ENCODE data around the gene JRKL.

Gene JRKL

DNA sequence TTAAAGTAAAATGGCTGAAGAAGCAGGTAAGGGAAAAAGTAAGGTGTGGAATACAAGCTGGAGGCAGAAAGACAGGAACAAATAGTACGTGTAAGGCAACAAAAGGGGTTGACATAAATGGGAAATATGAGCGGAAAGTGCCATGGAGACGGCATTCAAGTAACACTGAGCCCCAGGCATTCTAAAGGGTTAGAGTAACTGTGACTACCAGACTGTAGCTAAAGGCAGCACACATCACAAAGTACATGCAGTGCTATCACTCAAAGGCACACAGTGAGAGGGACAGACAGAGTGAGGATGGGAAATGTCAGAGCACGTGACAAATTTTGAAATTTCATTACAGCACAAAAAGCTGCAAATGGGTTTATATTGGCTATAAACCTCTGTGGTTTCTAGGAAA lies 33.0 kb upstream of the JRKL start (continued):
- TF ChIP-seq, protein P1, sequence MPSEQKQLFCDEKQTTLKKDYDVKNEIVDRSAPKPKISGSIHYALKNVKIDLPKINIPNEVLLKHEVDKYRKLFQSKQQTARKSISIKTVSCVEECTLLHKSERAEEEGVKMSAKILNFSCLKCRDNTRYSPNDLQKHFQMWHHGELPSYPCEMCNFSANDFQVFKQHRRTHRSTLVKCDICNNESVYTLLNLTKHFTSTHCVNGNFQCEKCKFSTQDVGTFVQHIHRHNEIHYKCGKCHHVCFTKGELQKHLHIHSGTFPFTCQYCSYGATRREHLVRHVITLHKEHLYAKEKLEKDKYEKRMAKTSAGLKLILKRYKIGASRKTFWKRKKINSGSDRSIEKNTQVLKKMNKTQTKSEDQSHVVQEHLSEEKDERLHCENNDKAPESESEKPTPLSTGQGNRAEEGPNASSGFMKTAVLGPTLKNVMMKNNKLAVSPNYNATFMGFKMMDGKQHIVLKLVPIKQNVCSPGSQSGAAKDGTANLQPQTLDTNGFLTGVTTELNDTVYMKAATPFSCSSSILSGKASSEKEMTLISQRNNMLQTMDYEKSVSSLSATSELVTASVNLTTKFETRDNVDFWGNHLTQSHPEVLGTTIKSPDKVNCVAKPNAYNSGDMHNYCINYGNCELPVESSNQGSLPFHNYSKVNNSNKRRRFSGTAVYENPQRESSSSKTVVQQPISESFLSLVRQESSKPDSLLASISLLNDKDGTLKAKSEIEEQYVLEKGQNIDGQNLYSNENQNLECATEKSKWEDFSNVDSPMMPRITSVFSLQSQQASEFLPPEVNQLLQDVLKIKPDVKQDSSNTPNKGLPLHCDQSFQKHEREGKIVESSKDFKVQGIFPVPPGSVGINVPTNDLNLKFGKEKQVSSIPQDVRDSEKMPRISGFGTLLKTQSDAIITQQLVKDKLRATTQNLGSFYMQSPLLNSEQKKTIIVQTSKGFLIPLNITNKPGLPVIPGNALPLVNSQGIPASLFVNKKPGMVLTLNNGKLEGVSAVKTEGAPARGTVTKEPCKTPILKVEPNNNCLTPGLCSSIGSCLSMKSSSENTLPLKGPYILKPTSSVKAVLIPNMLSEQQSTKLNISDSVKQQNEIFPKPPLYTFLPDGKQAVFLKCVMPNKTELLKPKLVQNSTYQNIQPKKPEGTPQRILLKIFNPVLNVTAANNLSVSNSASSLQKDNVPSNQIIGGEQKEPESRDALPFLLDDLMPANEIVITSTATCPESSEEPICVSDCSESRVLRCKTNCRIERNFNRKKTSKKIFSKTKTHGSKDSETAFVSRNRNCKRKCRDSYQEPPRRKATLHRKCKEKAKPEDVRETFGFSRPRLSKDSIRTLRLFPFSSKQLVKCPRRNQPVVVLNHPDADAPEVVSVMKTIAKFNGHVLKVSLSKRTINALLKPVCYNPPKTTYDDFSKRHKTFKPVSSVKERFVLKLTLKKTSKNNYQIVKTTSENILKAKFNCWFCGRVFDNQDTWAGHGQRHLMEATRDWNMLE (tag by site-specific recombination; conservative IDR thresholded peaks at IDR 0.05; ENCODE audit: low read depth) = no peak
- TF ChIP-seq ZNF404 (tag by site-specific recombination; IDR thresholded peaks at IDR 0.05) (no peak), ZNF529 (tag by site-specific recombination; IDR thresholded peaks at IDR 0.05; ENCODE audit: insufficient replicate concordance) (no peak)

DNA sequence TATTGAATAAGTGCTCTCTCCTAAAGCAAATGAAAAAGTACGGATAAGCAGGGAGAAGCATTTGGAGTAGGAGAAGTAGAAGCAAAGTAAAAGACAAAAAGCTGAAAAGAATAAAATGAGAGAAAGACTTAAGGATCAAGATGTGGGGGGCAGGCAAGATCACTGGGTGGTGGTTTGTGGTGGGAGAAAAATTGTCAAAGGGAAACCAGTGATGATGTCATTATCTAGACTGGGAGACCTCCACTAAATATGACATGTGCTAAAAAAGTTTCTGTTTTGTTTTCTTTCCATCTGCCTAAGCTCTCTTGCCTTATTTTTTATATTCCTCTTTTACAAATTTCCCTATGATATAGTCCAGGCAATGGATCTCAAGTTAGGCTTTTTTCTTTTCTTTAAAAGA lies 32.0 kb upstream of the JRKL start:
- TF ChIP-seq ZNF677 (tag by site-specific recombination; IDR thresholded peaks at IDR 0.05) = no peak
- TF ChIP-seq, protein P2, sequence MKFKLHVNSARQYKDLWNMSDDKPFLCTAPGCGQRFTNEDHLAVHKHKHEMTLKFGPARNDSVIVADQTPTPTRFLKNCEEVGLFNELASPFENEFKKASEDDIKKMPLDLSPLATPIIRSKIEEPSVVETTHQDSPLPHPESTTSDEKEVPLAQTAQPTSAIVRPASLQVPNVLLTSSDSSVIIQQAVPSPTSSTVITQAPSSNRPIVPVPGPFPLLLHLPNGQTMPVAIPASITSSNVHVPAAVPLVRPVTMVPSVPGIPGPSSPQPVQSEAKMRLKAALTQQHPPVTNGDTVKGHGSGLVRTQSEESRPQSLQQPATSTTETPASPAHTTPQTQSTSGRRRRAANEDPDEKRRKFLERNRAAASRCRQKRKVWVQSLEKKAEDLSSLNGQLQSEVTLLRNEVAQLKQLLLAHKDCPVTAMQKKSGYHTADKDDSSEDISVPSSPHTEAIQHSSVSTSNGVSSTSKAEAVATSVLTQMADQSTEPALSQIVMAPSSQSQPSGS (tag by site-specific recombination; IDR thresholded peaks at IDR 0.05; ENCODE audit: low read depth) = peak; percentile 71
- Histone ChIP-seq H3K9me3 (ENCODE audit: control insufficient read depth, insufficient read depth, low read depth, low read length) (no peaks in the 10 kb centered on the region), H3K36me3 (ENCODE audit: control insufficient read depth in 2 of 2, insufficient read depth in 1 of 2, low read length in 2 of 2) (peaks cover 0 to 46% of the 10 kb centered on the region in 2 experiments; a peak in 1 of 3 replicates), H3K27ac (ENCODE audit: extremely low read depth, low read depth, low read length) (no peak overlapping the region), H3K4me3 (ENCODE audit: low read depth, low read length) (no peak overlapping the region), H3K4me1 (ENCODE audit: control insufficient read depth, insufficient read depth, low read length) (no peaks in the 10 kb centered on the region)
- CTCF ChIA-PET = interaction anchor here (1.4 kb wide), 1 partner anchor 8 kb away, joined by 4 read pairs; no protein-coding TSS in a partner anchor
- POLR2A ChIA-PET = no interaction called here

- Histone ChIP-seq H3K4me1 (ENCODE audit: control insufficient read depth, insufficient read depth, low read length) (no peaks in the 10 kb centered on the region), H3K4me3 (ENCODE audit: low read depth, low read length) (no peak overlapping the region), H3K9me3 (ENCODE audit: control insufficient read depth, insufficient read depth, low read depth, low read length) (no peaks in the 10 kb centered on the region), H3K27ac (ENCODE audit: extremely low read depth, low read depth, low read length) (no peak overlapping the region), H3K36me3 (ENCODE audit: control insufficient read depth in 2 of 2, insufficient read depth in 1 of 2, low read length in 2 of 2) (peaks cover 0 to 46% of the 10 kb centered on the region in 2 experiments; a peak in 1 of 3 replicates)
- TF ChIP-seq ZNF521 (tag by site-specific recombination; IDR thresholded peaks at IDR 0.05) (no peak), FEZF1 (tag by site-specific recombination; IDR thresholded peaks at IDR 0.05) (no peak), ZNF830 (tag by site-specific recombination; IDR thresholded peaks at IDR 0.05; ENCODE audit: low read depth) (no peak), ZBTB21 (tag by site-specific recombination; IDR thresholded peaks at IDR 0.05) (no peak), ZNF621 (tag by site-specific recombination; IDR thresholded peaks at IDR 0.05) (no peak)
- ChIA-PET POLR2A (no interaction called here), CTCF (no interaction called here)
Observed at GRCh38 chr11:96358321-96358720, 31.5 kb upstream of the JRKL start.

GRCh38 chr11:96361778-96362177 lies 28.0 kb upstream of the JRKL start:
- Histone ChIP-seq H3K9me3 (ENCODE audit: control insufficient read depth, insufficient read depth, low read depth, low read length) (no peaks in the 10 kb centered on the region), H3K27ac (ENCODE audit: extremely low read depth, low read depth, low read length) (no peak overlapping the region), H3K4me3 (ENCODE audit: low read depth, low read length) (no peak overlapping the region), H3K4me1 (ENCODE audit: control insufficient read depth, insufficient read depth, low read length) (no peaks in the 10 kb centered on the region), H3K36me3 (ENCODE audit: control insufficient read depth in 2 of 2, insufficient read depth in 1 of 2, low read length in 2 of 2) (peaks cover 0 to 27% of the 10 kb centered on the region in 2 experiments; a peak in 1 of 3 replicates)
- POLR2A ChIA-PET = no interaction called here
- CTCF ChIA-PET = interaction anchor here (0.6 to 1.0 kb wide), 3 partner anchors 17 to 28 kb away, joined by 5 to 6 read pairs (median 5); partner anchors contain the start of genes CCDC82, JRKL and MAML2
- no peak for TF ChIP-seq ZNF843 (tag by site-specific recombination; IDR thresholded peaks at IDR 0.05)
- no peak for TF ChIP-seq HOXA7 (CRISPR knock-in tag; IDR thresholded peaks at IDR 0.05; ENCODE audit: borderline replicate concordance)
- no peak for TF ChIP-seq ZNF292 (tag by site-specific recombination; IDR thresholded peaks at IDR 0.05; ENCODE audit: borderline replicate concordance, low read depth)
- TF ChIP-seq ZNF248 (tag by site-specific recombination; IDR thresholded peaks at IDR 0.05) = no peak
- no peak for TF ChIP-seq IKZF3 (tag by site-specific recombination; IDR thresholded peaks at IDR 0.05)
- TF ChIP-seq ZNF596 (tag by site-specific recombination; IDR thresholded peaks at IDR 0.05) = no peak
- TF ChIP-seq ZBTB26 (tag by site-specific recombination; optimal IDR thresholded peaks at IDR 0.05) = no peak
- TF ChIP-seq SCRT2 (tag by site-specific recombination; IDR thresholded peaks at IDR 0.05) = no peak
- TF ChIP-seq ZNF521 (tag by site-specific recombination; IDR thresholded peaks at IDR 0.05) = no peak
- TF ChIP-seq, protein P3, sequence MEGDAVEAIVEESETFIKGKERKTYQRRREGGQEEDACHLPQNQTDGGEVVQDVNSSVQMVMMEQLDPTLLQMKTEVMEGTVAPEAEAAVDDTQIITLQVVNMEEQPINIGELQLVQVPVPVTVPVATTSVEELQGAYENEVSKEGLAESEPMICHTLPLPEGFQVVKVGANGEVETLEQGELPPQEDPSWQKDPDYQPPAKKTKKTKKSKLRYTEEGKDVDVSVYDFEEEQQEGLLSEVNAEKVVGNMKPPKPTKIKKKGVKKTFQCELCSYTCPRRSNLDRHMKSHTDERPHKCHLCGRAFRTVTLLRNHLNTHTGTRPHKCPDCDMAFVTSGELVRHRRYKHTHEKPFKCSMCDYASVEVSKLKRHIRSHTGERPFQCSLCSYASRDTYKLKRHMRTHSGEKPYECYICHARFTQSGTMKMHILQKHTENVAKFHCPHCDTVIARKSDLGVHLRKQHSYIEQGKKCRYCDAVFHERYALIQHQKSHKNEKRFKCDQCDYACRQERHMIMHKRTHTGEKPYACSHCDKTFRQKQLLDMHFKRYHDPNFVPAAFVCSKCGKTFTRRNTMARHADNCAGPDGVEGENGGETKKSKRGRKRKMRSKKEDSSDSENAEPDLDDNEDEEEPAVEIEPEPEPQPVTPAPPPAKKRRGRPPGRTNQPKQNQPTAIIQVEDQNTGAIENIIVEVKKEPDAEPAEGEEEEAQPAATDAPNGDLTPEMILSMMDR (tag by site-specific recombination; IDR thresholded peaks at IDR 0.05) = no peak

All from HEK293 (cell line).